ENCODE data around the gene CGRRF1. TPM values are rescaled to one million over a fixed set of nuclear protein-coding genes. Genes with fewer than 3 reads are reported as not detected.

The CGRRF1 gene
- total RNA-seq, 2 experiments from 2014 or later: 34.5 to 42.8 TPM

GRCh38 chr14:54498095-54498531 lies 11.6 kb upstream of the CGRRF1 start:
- Histone ChIP-seq H3K27ac (ENCODE audit: low read depth in 1 of 2, low read length in 2 of 2) (no peak overlapping the region), H3K9me3 (ENCODE audit: control insufficient read depth in 1 of 2, insufficient read depth in 1 of 2, low read length in 2 of 2) (no peaks in the 10 kb centered on the region), H3K4me1 (ENCODE audit: insufficient read depth, low read length) (no peaks in the 10 kb centered on the region), H3K4me3 (ENCODE audit: low read length) (no peak overlapping the region), H3K27me3 (ENCODE audit: control insufficient read depth in 1 of 2, insufficient read depth in 2 of 2, low read length in 2 of 2) (no peaks in the 10 kb centered on the region), H3K36me3 (ENCODE audit: insufficient read depth, low read length) (no peaks in the 10 kb centered on the region)
- H3K27me3 Mint-ChIP-seq: peaks cover 30% of the 10 kb centered on the region
- H3K9me3 Mint-ChIP-seq: no peaks in the 10 kb centered on the region
- POLR2A ChIA-PET: no interaction called here
- no peak overlapping the region for H3K27ac Mint-ChIP-seq
- no peaks in the 10 kb centered on the region for H3K36me3 Mint-ChIP-seq (ENCODE audit: low read depth)
- no peaks in the 10 kb centered on the region for H3K4me1 Mint-ChIP-seq (ENCODE audit: low read depth)
- no peak for TF ChIP-seq CTCF (IDR thresholded peaks at IDR 0.05)
- no peak overlapping the region for H3K4me3 Mint-ChIP-seq
- CTCF ChIA-PET: no interaction called here
- DNase-seq (no peak), ATAC-seq (ENCODE audit: poor library complexity) (no peak)
- intact Hi-C loops (cut with DNase I, micrococcal nuclease): no loop called here

- no peak overlapping the region for H3K27ac Mint-ChIP-seq
- CTCF ChIA-PET: no interaction called here
- ATAC-seq (ENCODE audit: poor library complexity): no peak
Observed at GRCh38 chr14:54498579-54498978, 11.1 kb upstream of the CGRRF1 start.

DNA sequence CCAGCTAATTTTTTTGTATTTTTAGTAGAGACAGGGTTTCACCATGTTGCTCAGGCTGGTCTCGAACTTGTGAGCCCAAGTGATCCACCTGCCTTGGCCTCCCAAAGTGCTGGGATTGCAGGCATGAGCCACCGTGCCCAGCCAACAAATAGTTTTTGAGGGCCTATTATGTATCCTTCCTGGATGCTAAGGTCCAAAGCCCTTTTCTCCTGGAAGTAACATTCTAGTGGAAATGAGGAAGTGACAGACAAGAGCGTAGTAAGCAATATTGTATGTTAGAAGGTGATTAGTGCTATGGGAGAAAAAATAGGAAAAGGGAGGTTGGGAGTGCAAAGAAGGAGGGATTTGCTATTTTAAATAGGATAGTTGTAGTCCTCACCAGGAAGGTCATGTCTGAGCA lies 9.0 kb upstream of the CGRRF1 start:
- H3K9me3 Mint-ChIP-seq: no peaks in the 10 kb centered on the region
- H3K4me3 ChIP-seq (ENCODE audit: low read length): no peak overlapping the region
- ChIA-PET CTCF (no interaction called here), POLR2A (no interaction called here)
- H3K27me3 ChIP-seq (ENCODE audit: control insufficient read depth in 1 of 2, insufficient read depth in 2 of 2, low read length in 2 of 2): no peaks in the 10 kb centered on the region
- no peaks in the 10 kb centered on the region for H3K4me1 Mint-ChIP-seq (ENCODE audit: low read depth)
- ATAC-seq (ENCODE audit: poor library complexity) (no peak), DNase-seq (no peak)
- H3K36me3 Mint-ChIP-seq (ENCODE audit: low read depth): no peaks in the 10 kb centered on the region
- H3K4me3 Mint-ChIP-seq: no peak overlapping the region
- H3K27me3 Mint-ChIP-seq: peaks cover 34% of the 10 kb centered on the region
- TF ChIP-seq CTCF (IDR thresholded peaks at IDR 0.05): no peak
- H3K27ac ChIP-seq (ENCODE audit: low read depth in 1 of 2, low read length in 2 of 2): no peak overlapping the region
- H3K4me1 ChIP-seq (ENCODE audit: insufficient read depth, low read length): no peaks in the 10 kb centered on the region
- intact Hi-C loops (cut with DNase I, micrococcal nuclease): loop anchor here (10.0 kb wide), 2 partner anchors 106 to 1346 kb away; partner anchors contain the start of genes CDKN3 (in 1 of the 2) and DDHD1 (in 1 of the 2)
- H3K27ac Mint-ChIP-seq: no peak overlapping the region
- no peaks in the 10 kb centered on the region for H3K9me3 ChIP-seq (ENCODE audit: control insufficient read depth in 1 of 2, insufficient read depth in 1 of 2, low read length in 2 of 2)
- H3K36me3 ChIP-seq (ENCODE audit: insufficient read depth, low read length): no peaks in the 10 kb centered on the region

More at GRCh38 chr14:54498579-54498978, 11.1 kb upstream of the CGRRF1 start:
- H3K27ac ChIP-seq (ENCODE audit: low read depth in 1 of 2, low read length in 2 of 2): no peak overlapping the region
- H3K4me1 ChIP-seq (ENCODE audit: insufficient read depth, low read length): no peaks in the 10 kb centered on the region
- POLR2A ChIA-PET: no interaction called here
- H3K9me3 ChIP-seq (ENCODE audit: control insufficient read depth in 1 of 2, insufficient read depth in 1 of 2, low read length in 2 of 2): no peaks in the 10 kb centered on the region
- H3K9me3 Mint-ChIP-seq: no peaks in the 10 kb centered on the region
- no peaks in the 10 kb centered on the region for H3K4me1 Mint-ChIP-seq (ENCODE audit: low read depth)
- no peak for TF ChIP-seq CTCF (IDR thresholded peaks at IDR 0.05)
- no peak for DNase-seq
- H3K36me3 ChIP-seq (ENCODE audit: insufficient read depth, low read length): no peaks in the 10 kb centered on the region
- intact Hi-C loops (cut with DNase I, micrococcal nuclease): no loop called here
- no peak overlapping the region for H3K4me3 Mint-ChIP-seq
- no peak overlapping the region for H3K4me3 ChIP-seq (ENCODE audit: low read length)
- H3K27me3 ChIP-seq (ENCODE audit: control insufficient read depth in 1 of 2, insufficient read depth in 2 of 2, low read length in 2 of 2): no peaks in the 10 kb centered on the region
- H3K27me3 Mint-ChIP-seq: peaks cover 30% of the 10 kb centered on the region
- H3K36me3 Mint-ChIP-seq (ENCODE audit: low read depth): no peaks in the 10 kb centered on the region

Data from CD4-positive, alpha-beta T cell (primary cell).